Smooth muscle cell (in vitro differentiated cells): ENCODE data around the gene IL9. TPM values are rescaled to one million over a fixed set of nuclear protein-coding genes. Genes with fewer than 3 reads are reported as not detected.

Source experiments
- DNase-seq: peaks from one replicate; lab custom pipeline; 2025; ENCODE audit not compliant: unreplicated experiment; lab: John Stamatoyannopoulos, UW
- H2AFZ ChIP-seq: fragments of 200-600 bp; sonication (generic); 2 replicates; pipeline ENCODE4 v1.6.0; 2016; ENCODE audit warnings: antibody characterized with exemption, low read depth, mild to moderate bottlenecking
- H3F3A ChIP-seq: fragments of 200-600 bp; sonication (generic); 2 replicates; pipeline ENCODE4 v1.6.0; 2017; ENCODE audit warnings: antibody characterized with exemption, low read depth
- H3K27ac ChIP-seq: fragments of 200-600 bp; sonication (generic); 2 replicates; pipeline ENCODE4 v1.5.1; 2016; ENCODE audit warnings: low read depth, mild to moderate bottlenecking
- H3K27me3 ChIP-seq: fragments of 200-600 bp; sonication (generic); 2 replicates; pipeline ENCODE4 v1.6.1; 2016; ENCODE audit warnings: low read depth, mild to moderate bottlenecking
- H3K36me3 ChIP-seq: fragments of 200-600 bp; sonication (generic); 2 replicates; pipeline ENCODE4 v1.5.1; 2016; ENCODE audit warnings: low read depth
- H3K4me1 ChIP-seq: fragments of 200-600 bp; sonication (generic); 2 replicates; pipeline ENCODE4 v1.5.1; 2016; ENCODE audit warnings: low read depth
- H3K4me2 ChIP-seq: fragments of 200-600 bp; sonication (generic); 2 replicates; pipeline ENCODE4 v1.6.0; 2016; ENCODE audit warnings: mild to moderate bottlenecking
- H3K4me3 ChIP-seq: fragments of 200-600 bp; sonication (generic); 2 replicates; pipeline ENCODE4 v1.5.1; 2016; ENCODE audit warnings: mild to moderate bottlenecking
- H3K79me2 ChIP-seq: fragments of 200-600 bp; sonication (generic); 2 replicates; pipeline ENCODE4 v1.6.0; 2016; ENCODE audit warnings: low read depth, mild to moderate bottlenecking
- H3K9ac ChIP-seq: fragments of 200-600 bp; sonication (generic); 2 replicates; pipeline ENCODE4 v1.6.0; 2016; ENCODE audit warnings: low read depth
- H3K9me3 ChIP-seq: fragments of 200-600 bp; sonication (generic); replicated peaks from 2 replicates; pipeline ENCODE4 v1.5.1; 2016; ENCODE audit warnings: low read depth
- H4K20me1 ChIP-seq: fragments of 200-600 bp; sonication (generic); 2 replicates; pipeline ENCODE4 v1.6.0; 2016; ENCODE audit warnings: low read depth
- CTCF ChIP-seq: fragments of 200-600 bp; sonication (generic); IDR thresholded peaks from 2 replicates; pipeline ENCODE4 v1.5.1; 2017; ENCODE audit warnings: borderline replicate concordance, mild to moderate bottlenecking, antibody characterized with exemption; ENCODE audit not compliant: insufficient read depth, poor library complexity, severe bottlenecking
- WGBS: methylation state at CpG from one replicate; pipeline ENCODE4 v1.1.7; 2016; ENCODE audit warnings: low lambda C conversion rate; 5-methylcytosine and 5-hydroxymethylcytosine counted together
- polyA plus RNA-seq: library from polyadenylated mRNA; unstranded; fragments of >200 nt; fragmentation: Nextera tagmentation; extraction: Ambion mirVana; gene quantifications from 2 replicates; pipeline ENCODE4 v1.2.1, GENCODE V29; 2016
- total RNA-seq: library from RNA; depleted of rRNA; stranded (reverse); fragments of >200 nt; gene quantifications from 2 replicates; pipeline ENCODE4 v1.2.3, GENCODE V29; 2014

IL9 gene
- total and polyA plus RNA-seq, 2 experiments from 2014 or later, result not detected

- no peaks in the 10 kb centered on the region for H4K20me1 ChIP-seq
- H2AFZ ChIP-seq, result no peak overlapping the region
Observed at GRCh38 chr5:135886136-135886535, 9.5 kb downstream of the IL9 start.

GRCh38 chr5:135885031-135885430 is 10.6 kb downstream of the IL9 start:
- H3K9ac ChIP-seq, result no peak overlapping the region
- no peaks in the 10 kb centered on the region for H3K9me3 ChIP-seq
- no peak overlapping the region for H3K4me3 ChIP-seq
- TF ChIP-seq CTCF, result no peak
- no peaks in the 10 kb centered on the region for H3K4me1 ChIP-seq
- H3K79me2 ChIP-seq, result no peaks in the 10 kb centered on the region
- no peaks in the 10 kb centered on the region for H3K36me3 ChIP-seq
- H3K4me2 ChIP-seq, result no peak overlapping the region
- no peak for DNase-seq
- H4K20me1 ChIP-seq, result no peaks in the 10 kb centered on the region
- no peak overlapping the region for H3K27ac ChIP-seq
- H2AFZ ChIP-seq, result no peak overlapping the region
- peaks cover 5% of the 10 kb centered on the region for H3F3A ChIP-seq
- 79% methylated on average over 3 of the region's 3 CpGs for WGBS
- H3K27me3 ChIP-seq, result peaks cover 43% of the 10 kb centered on the region

More at GRCh38 chr5:135886136-135886535, 9.5 kb downstream of the IL9 start:
- Histone ChIP-seq H3K27me3 (peaks cover 43% of the 10 kb centered on the region), H3K4me1 (no peaks in the 10 kb centered on the region), H3K4me3 (no peak overlapping the region), H3K79me2 (no peaks in the 10 kb centered on the region), H3F3A (peaks cover 5% of the 10 kb centered on the region), H3K9ac (no peak overlapping the region), H3K36me3 (no peaks in the 10 kb centered on the region), H3K27ac (no peak overlapping the region), H3K9me3 (no peaks in the 10 kb centered on the region), H3K4me2 (no peak overlapping the region)
- no peak for DNase-seq
- TF ChIP-seq CTCF, result no peak
- 58% methylated on average over 4 of the region's 4 CpGs for WGBS

- no peak overlapping the region for H3K9ac ChIP-seq
- no peak overlapping the region for H3K4me3 ChIP-seq
- no peak overlapping the region for H3K27ac ChIP-seq
- H3K27me3 ChIP-seq, result peaks cover 43% of the 10 kb centered on the region
- no peaks in the 10 kb centered on the region for H3K4me1 ChIP-seq
- H3K79me2 ChIP-seq, result no peaks in the 10 kb centered on the region
- TF ChIP-seq CTCF, result peak; percentile 13
- peaks cover 5% of the 10 kb centered on the region for H3F3A ChIP-seq
- 50% methylated on average over 4 of the region's 4 CpGs for WGBS
- no peak for DNase-seq
- no peak overlapping the region for H3K4me2 ChIP-seq
- H2AFZ ChIP-seq, result no peak overlapping the region
- no peaks in the 10 kb centered on the region for H3K36me3 ChIP-seq
- H4K20me1 ChIP-seq, result no peaks in the 10 kb centered on the region
- no peaks in the 10 kb centered on the region for H3K9me3 ChIP-seq
Observed at GRCh38 chr5:135883441-135883840, 12.2 kb downstream of the IL9 start.

GRCh38 chr5:135883026-135883425 is 12.6 kb downstream of the IL9 start:
- H3K4me3 ChIP-seq, result no peak overlapping the region
- no peaks in the 10 kb centered on the region for H3K79me2 ChIP-seq
- 75% methylated on average over 3 of the region's 3 CpGs for WGBS
- DNase-seq, result no peak
- no peak overlapping the region for H3K4me2 ChIP-seq
- no peak overlapping the region for H3K27ac ChIP-seq
- H3K9me3 ChIP-seq, result no peaks in the 10 kb centered on the region
- peaks cover 43% of the 10 kb centered on the region for H3K27me3 ChIP-seq
- no peaks in the 10 kb centered on the region for H4K20me1 ChIP-seq
- no peak for TF ChIP-seq CTCF
- H3K9ac ChIP-seq, result no peak overlapping the region
- no peak overlapping the region for H2AFZ ChIP-seq
- no peaks in the 10 kb centered on the region for H3K4me1 ChIP-seq
- no peaks in the 10 kb centered on the region for H3K36me3 ChIP-seq
- peaks cover 4% of the 10 kb centered on the region for H3F3A ChIP-seq
